Inflammatory macrophage treated with lipopolysaccharide for 1 hour (primary cell): ENCODE results near the gene SLC12A2.

ENCODE experiments used
- DNase-seq, 2 donors: peaks; one replicate each; pipeline ENCODE4 v3.0.0-alpha.2; 2020 to 2022

Gene SLC12A2

GRCh38 chr5:128234928-128235641, 151.5 kb downstream of the SLC12A2 start:
- DNase-seq = no peak

GRCh38 chr5:128236334-128236733, 152.8 kb downstream of the SLC12A2 start:
- DNase-seq = no peak

GRCh38 chr5:128237000-128237399, 153.4 kb downstream of the SLC12A2 start:
- DNase-seq = no peak

- no peak for DNase-seq
Measured at GRCh38 chr5:128237546-128237945, 154.0 kb downstream of the SLC12A2 start.
